Right ventricle myocardium inferior (tissue), 1 donor: Measurements from ENCODE around the gene LRRC72. TPM values are rescaled to one million over a fixed set of nuclear protein-coding genes. Genes with fewer than 3 reads are reported as not detected.
A peak's percentile ranks its signal among the peaks of the same experiment; 100 is the strongest.
"Not testable (repeated sequence)": the region's sequence is repeated elsewhere in the genome, so short reads cannot be mapped to it uniquely, and the experiment has no call there.

Source experiments
- ATAC-seq: fragments of 200-7000 bp; cut with Tn5 transposase; one replicate; pipeline ENCODE4 v1.9.1; 2020; ENCODE audit warnings: mild to moderate bottlenecking, moderate library complexity
- DNase-seq: peaks from one replicate; pipeline ENCODE4 v3.0.0; 2021; ENCODE audit errors: missing footprints
- intact Hi-C: fragments of 100-400 bp; cut with DNase I; formaldehyde crosslinking; loops from one replicate; pipeline ENCODE4 v1.11.0; 2022
- total RNA-seq: library from RNA; stranded (reverse); fragmentation: NEBNext Ultra II Directional; extraction: Animal tissue kit (Norgen Biotek cat#: 25700); gene quantifications from one replicate; pipeline ENCODE4 v1.2.1, GENCODE V29; 2021
- donor health status: DM: no; HTN: yes; CAD: no; lungs with severe emphysema.

The LRRC72 gene
- total RNA-seq, 1 donor from 2014 or later = not detected

GRCh38 chr7:16515785-16516685 is 10.6 kb upstream of the LRRC72 start:
- intact Hi-C loops = no loop called here
- no peak for ATAC-seq
- DNase-seq = no peak

DNA sequence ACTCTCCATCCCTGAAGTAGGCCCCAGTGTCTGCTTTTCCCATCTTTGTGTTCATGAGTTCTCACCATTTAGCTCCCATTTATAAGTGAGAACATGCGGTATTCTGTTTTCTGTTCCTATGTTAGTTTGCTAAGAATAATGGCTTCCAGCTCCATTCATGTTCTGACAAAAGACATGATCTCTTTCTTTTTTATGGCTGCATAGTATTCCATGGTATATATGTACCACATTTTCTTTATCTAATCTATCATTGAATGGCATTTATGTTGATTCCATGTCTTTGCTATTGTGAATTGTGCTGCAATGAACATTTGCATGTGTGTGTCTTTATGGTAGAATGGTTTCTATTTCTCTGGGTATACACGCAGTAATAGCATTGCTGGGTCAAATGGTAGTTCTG is 6.6 kb upstream of the LRRC72 start:
- DNase-seq, ATAC-seq, intact Hi-C loops: not testable (repeated sequence)

DNA sequence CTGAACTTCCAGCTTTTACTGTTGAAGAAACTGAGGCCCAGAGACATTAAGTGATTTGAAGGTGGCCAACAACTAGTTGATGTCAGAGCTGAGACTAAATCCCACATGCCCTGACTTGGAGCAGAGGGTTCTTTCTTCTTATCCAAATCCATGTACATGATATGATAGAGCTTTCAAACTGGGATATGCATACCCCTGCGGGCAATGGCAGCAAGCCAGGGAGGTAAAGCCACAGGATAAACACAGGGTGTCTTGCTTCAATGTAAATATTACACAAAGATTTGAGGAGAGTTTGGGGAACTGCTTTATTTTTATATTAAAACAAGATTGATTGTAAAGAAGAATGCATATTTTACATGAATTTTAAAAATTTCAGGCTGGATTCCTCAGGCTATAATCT is 2.3 kb upstream of the LRRC72 start:
- no peak for ATAC-seq
- no peak for DNase-seq
- intact Hi-C loops = no loop called here

DNA sequence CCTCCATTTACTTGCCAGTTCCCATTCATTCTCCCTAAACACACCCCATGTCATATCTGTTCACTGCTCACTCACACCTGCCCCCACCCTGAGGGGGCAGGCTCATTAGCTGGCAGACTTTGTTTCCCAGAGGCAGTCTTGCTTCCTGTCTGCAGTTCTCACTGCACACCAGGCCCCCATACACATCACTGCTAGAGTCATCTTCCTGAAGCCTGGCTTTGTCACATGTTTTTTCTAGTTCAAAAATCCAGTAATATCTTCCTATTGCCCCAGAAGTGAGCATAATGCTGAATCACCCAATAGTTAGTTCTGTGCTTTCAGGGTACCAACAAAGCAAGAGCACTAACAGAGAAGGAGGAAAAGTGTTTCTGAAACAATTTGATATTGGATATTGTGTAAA is 1.9 kb downstream of the LRRC72 start:
- intact Hi-C loops = no loop called here
- DNase-seq (no peak), ATAC-seq (no peak)

GRCh38 chr7:16529697-16530096 is 3.1 kb downstream of the LRRC72 start:
- intact Hi-C loops = no loop called here
- DNase-seq (no peak), ATAC-seq (no peak)

- intact Hi-C loops = no loop called here
- ATAC-seq = no peak
Measured at GRCh38 chr7:16531707-16532106, 5.1 kb downstream of the LRRC72 start.

DNA sequence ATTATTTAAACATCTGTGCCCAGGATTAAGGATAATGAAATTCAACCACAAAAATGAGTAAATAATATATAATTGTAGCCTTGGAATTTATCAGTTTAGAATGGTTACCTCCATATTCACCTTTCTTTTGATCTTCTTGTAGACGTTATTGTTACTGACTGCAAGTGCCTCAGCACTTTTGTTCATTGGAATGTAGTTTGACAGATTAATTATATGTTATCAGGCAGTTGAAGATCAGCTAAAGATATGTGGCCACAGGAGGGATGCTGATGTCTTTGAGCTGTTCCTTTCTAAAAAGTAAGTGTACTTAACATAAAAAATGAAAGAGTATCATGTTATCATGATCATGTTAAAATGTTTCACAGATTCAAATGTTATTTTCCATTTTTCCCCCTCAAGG is 5.6 kb downstream of the LRRC72 start:
- DNase-seq = no peak
- ATAC-seq = no peak
- intact Hi-C loops = no loop called here

More at GRCh38 chr7:16531707-16532106, 5.1 kb downstream of the LRRC72 start:
- no peak for DNase-seq

GRCh38 chr7:16535500-16535899 is 8.9 kb downstream of the LRRC72 start:
- DNase-seq = no peak
- ATAC-seq = no peak
- intact Hi-C loops = no loop called here

DNA sequence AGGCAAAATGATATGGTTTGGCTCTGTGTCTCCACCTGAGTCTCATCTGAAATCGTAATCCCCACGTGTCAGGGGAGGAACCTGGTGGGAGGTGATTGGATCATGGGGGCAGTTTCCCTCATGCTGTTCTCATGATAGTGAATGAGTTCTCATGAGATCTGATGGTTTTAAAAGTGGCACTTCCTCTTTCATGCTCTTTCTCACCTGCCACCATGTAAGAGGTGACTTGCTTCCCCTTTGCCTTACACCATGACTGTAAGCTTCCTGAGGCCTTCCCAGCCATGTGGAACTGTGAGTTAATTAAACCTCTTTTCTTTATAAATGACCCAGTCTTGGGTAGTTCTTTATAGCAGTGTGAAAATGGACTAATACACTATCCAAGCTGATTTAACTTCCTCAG is 13.9 kb downstream of the LRRC72 start:
- ATAC-seq, intact Hi-C loops, DNase-seq: not testable (repeated sequence)

GRCh38 chr7:16542401-16542800 is 15.8 kb downstream of the LRRC72 start:
- intact Hi-C loops = no loop called here
- no peak for DNase-seq
- no peak for ATAC-seq

DNA sequence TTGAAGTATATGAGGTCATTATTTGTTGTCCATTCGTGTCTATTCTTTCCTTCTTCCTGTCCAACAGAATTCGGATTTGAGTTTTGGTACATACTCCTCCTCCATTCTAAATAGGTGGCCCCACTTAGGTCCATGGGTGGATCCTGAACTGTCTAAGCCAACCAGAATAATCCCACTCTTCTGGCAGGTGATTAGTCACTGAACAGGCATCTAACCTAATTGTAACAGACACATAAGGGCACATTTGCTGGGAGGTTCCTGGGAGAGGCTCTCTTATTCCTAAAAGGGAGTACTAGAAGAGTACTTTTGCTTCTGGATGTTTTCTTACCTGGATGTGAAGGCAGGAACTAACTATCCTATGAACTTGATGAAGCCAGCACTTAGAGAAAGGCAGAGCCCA is 16.8 kb downstream of the LRRC72 start:
- intact Hi-C loops = no loop called here

GRCh38 chr7:16546921-16547505 is 20.4 kb downstream of the LRRC72 start:
- intact Hi-C loops = no loop called here
- DNase-seq (peak; percentile 22), ATAC-seq (no peak)

More for the DNA sequence above, 16.8 kb downstream of the LRRC72 start:
- DNase-seq (no peak), ATAC-seq (no peak)

GRCh38 chr7:16548428-16548827 is 21.8 kb downstream of the LRRC72 start:
- DNase-seq = no peak
- intact Hi-C loops = no loop called here
- no peak for ATAC-seq

DNA sequence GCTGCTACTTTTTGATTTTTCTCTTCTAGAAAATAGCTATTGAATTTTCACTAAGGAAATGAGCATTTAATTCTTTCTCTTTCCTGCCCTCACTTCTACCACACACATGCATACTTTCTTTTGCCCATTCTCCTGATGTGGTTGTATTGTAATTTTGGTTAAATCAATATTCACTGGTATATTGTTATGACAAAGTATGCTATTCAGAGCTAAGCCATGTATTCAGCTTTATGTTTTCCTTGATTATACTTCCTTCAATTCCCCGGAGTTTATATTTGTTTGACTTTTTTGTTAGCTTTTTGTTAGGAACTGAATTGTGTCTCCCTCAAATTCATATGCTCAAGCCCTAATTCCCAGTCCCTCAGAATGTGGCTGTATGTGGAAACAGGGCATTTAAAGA is 24.0 kb downstream of the LRRC72 start:
- no peak for DNase-seq
- intact Hi-C loops = no loop called here
- no peak for ATAC-seq

DNA sequence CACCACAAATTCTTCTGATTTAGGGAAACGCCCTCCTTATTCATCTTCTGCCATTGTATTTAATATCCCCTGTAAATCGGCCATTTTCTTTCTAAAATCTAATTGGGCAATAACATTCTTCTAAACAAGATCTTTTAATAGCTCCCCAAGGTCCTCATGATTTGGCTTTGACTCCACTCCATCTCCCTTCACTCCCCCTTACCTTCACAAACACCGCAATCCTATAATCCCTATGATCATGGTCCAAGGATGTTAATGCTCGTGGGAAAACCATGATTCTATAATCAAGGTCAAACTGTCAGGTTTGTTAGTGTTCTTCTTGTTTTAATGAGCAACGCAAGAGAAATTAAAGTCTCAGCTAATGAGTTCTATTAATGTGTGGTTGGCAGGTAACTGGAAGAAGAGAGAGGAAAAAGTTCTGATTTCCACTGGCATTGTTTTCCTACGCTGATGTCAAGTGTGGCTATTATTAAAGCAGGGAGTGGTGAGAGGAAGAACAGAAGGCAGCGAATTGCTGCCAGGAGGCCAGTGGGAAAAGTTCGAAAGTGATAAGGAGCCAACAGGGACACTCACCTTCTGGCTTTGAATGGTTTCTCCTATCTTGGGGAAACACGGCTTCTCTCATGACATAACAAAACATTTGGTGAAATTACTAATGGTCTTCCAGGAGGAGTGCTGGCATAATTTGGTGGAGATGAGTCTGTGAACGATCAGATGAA is 28.1 kb downstream of the LRRC72 start:
- DNase-seq (no peak), ATAC-seq (peak; percentile 88)
- intact Hi-C loops = no loop called here

- DNase-seq = no peak
- ATAC-seq = no peak
- intact Hi-C loops = no loop called here
Measured at GRCh38 chr7:16556359-16556758, 29.7 kb downstream of the LRRC72 start.

DNA sequence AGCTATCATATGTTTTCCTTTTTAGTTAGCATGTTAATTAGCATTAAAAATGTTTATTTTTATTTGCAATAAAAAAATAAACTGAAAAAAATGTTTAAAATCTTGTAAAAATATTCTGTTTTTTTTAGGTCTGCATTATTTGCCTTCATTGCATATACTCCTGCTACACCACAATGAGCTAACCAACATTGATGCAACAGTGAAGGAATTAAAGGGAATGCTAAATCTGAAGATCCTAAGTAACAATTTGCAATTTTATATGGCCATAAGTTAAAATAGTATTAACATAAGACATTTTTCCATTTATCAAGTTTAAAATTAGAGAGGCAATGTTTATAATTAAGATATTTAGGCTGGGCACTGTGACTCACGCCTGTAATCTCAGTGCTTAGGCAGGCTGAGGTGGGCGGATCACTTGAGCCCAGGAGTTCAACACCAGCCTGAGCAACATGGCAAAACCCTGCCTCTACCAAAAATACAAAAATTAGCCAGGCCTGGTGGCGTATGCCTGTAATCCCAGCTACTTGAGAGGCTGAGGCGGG is 32.2 kb downstream of the LRRC72 start:
- intact Hi-C loops = no loop called here
- no peak for ATAC-seq
- no peak for DNase-seq

GRCh38 chr7:16559497-16560179 is 33.0 kb downstream of the LRRC72 start:
- intact Hi-C loops = loop anchor here (10.0 kb wide), 1 partner anchor 255 kb away; no protein-coding TSS in a partner anchor
- DNase-seq (no peak), ATAC-seq (no peak)

GRCh38 chr7:16561943-16562342 is 35.3 kb downstream of the LRRC72 start:
- intact Hi-C loops = loop anchor here (10.0 kb wide), 1 partner anchor 257 kb away; no protein-coding TSS in a partner anchor
- DNase-seq (no peak), ATAC-seq (no peak)
